HepG2 (cell line): Measurements from ENCODE around the gene GCN1. TPM values are rescaled to one million over a fixed set of nuclear protein-coding genes. Genes with fewer than 3 reads are reported as not detected.

Source experiments
- ATAC-seq: fragments of 200-7000 bp; cut with Tn5 transposase; 3 replicates; pipeline ENCODE4 v1.9.1; 2020; ENCODE audit warnings: mild to moderate bottlenecking, moderate library complexity
- BruUV-seq: library from RNA; stranded (reverse); fragments of 400-500 nt; replicated peaks from 2 replicates; lab custom pipeline; 2021; lab: Mats Ljungman, UMichigan
- CTCF ChIA-PET: fragments of 300-600 bp; formaldehyde crosslinking; extraction: SDS; loops from one replicate; lab custom pipeline; 2021; ENCODE audit warnings: low total read pairs, inconsistent platforms, low intra/inter-chr PET ratio; lab: Yijun Ruan, JAX
- POLR2A ChIA-PET: fragments of 350-600 bp; sonication (Branson Sonifier 250); formaldehyde crosslinking; loops from one replicate; lab custom pipeline; 2020; ENCODE audit warnings: antibody characterized with exemption, inconsistent platforms; lab: Yijun Ruan, JAX
- DNase-seq: peaks from one replicate; pipeline ENCODE4 v3.0.0-alpha.2; 2015; ENCODE audit warnings: low spot score
- FAIRE-seq: peaks from 3 replicates; lab custom pipeline; 2011; peaks lifted over from hg19 to GRCh38; lab: Jason Lieb, UNC
- H2AFZ ChIP-seq: one replicate; pipeline ENCODE4 v1.6.1; 2011; ENCODE audit warnings: low read length, inconsistent platforms
- H3K27ac ChIP-seq: fragments of 300-600 bp; 3 replicates; pipeline ENCODE4 v1.8.0; 2011; ENCODE audit warnings: mixed run types, mild to moderate bottlenecking, mixed read lengths, low read length, inconsistent platforms; ENCODE audit not compliant: insufficient read depth; ENCODE audit errors: extremely low read length
- H3K27me3 ChIP-seq, 2 experiments: fragments of 200-600 bp in 1 of 2; 2 replicates in 1 of 2; 3 replicates in 1 of 2; pipeline versions ENCODE4 v1.6.0 to v1.8.0; 2011; ENCODE audit warnings: low read length in 2 of 2, mild to moderate bottlenecking in 2 of 2, moderate library complexity in 2 of 2, inconsistent platforms in 1 of 2; ENCODE audit not compliant: insufficient read depth in 2 of 2, control insufficient read depth in 1 of 2
- H3K36me3 ChIP-seq, 2 experiments: fragments of 200-600 bp in 1 of 2; replicated peaks in 1 of 2; 2 replicates in 1 of 2; 3 replicates in 1 of 2; pipeline versions ENCODE4 v1.5.1 to v1.8.0; 2011; ENCODE audit warnings: low read length in 2 of 2, inconsistent platforms in 1 of 2; ENCODE audit not compliant: insufficient read depth in 2 of 2, control insufficient read depth in 1 of 2
- H3K4me1 ChIP-seq: 2 replicates; pipeline ENCODE4 v1.5.1; 2012; ENCODE audit warnings: low read length, inconsistent platforms; ENCODE audit not compliant: insufficient read depth
- H3K4me2 ChIP-seq: 2 replicates; pipeline ENCODE4 v1.6.0; 2011; ENCODE audit warnings: low read depth, low read length, inconsistent platforms
- H3K4me3 ChIP-seq, 3 experiments: fragments of 200-600 bp in 1 of 3; sonication (generic), shearing (Covaris generic) in 1 of 3; replicated peaks in 1 of 3; 2 replicates each; pipeline ENCODE4 v1.5.1; 2011 to 2016; ENCODE audit warnings: low read length in 3 of 3, inconsistent platforms in 2 of 3, low read depth in 2 of 3, mild to moderate bottlenecking in 2 of 3, control low read depth in 1 of 3, mixed read lengths in 1 of 3; ENCODE audit not compliant: insufficient read depth in 1 of 3
- H3K79me2 ChIP-seq: one replicate; pipeline ENCODE4 v1.6.1; 2011; ENCODE audit warnings: low read length, inconsistent platforms; ENCODE audit not compliant: insufficient read depth
- H3K9ac ChIP-seq: 2 replicates; pipeline ENCODE4 v1.6.0; 2011; ENCODE audit warnings: mild to moderate bottlenecking, low read depth, low read length, inconsistent platforms; ENCODE audit not compliant: insufficient read depth
- H3K9me3 ChIP-seq: 2 replicates; pipeline ENCODE4 v1.5.1; 2012; ENCODE audit warnings: mild to moderate bottlenecking, low read length
- H4K20me1 ChIP-seq: 2 replicates; pipeline ENCODE4 v1.6.0; 2011; ENCODE audit warnings: inconsistent platforms, mild to moderate bottlenecking, low read length, moderate library complexity; ENCODE audit not compliant: insufficient read depth
- ATF7 ChIP-seq, 2 experiments: fragments of 450-650 bp in 1 of 2; sonication (generic) in 1 of 2; formaldehyde crosslinking in 1 of 2; IDR thresholded peaks; 2 replicates each; pipeline versions ENCODE4 v1.4.0 to v1.6.1; 2016 to 2020; ENCODE audit warnings: antibody characterized with exemption in 1 of 2, mild to moderate bottlenecking in 1 of 2, missing genetic modification reagents in 1 of 2
- CBX2 ChIP-seq, 2 experiments: fragments of 200-600 bp in 1 of 2; sonication (generic); formaldehyde crosslinking in 1 of 2; IDR thresholded peaks; 2 replicates each; pipeline versions ENCODE4 v1.7.0 to v1.8.1; 2018 to 2022; ENCODE audit warnings: low read depth in 2 of 2, low read length in 1 of 2, mild to moderate bottlenecking in 1 of 2, missing genetic modification reagents in 1 of 2
- ELF4 ChIP-seq: sonication (generic); formaldehyde crosslinking; IDR thresholded peaks from 2 replicates; pipeline ENCODE4 v1.5.0; 2020; ENCODE audit warnings: missing genetic modification reagents, mild to moderate bottlenecking, moderate library complexity, borderline replicate concordance
- GPN1 ChIP-seq: sonication (generic); formaldehyde crosslinking; IDR thresholded peaks from 2 replicates; pipeline ENCODE4 v1.5.1; 2020; ENCODE audit warnings: missing genetic modification reagents, borderline replicate concordance
- HNRNPH1 ChIP-seq: fragments of 200-400 bp; formaldehyde crosslinking; optimal IDR thresholded peaks from 2 replicates; pipeline ENCODE3; 2017; ENCODE audit warnings: mild to moderate bottlenecking, low read depth, low read length
- JUNB ChIP-seq: sonication (generic); formaldehyde crosslinking; IDR thresholded peaks from 2 replicates; pipeline ENCODE4 v1.8.0; 2022; ENCODE audit warnings: missing genetic modification reagents, mild to moderate bottlenecking, borderline replicate concordance
- MBD4 ChIP-seq: IDR thresholded peaks from 2 replicates; pipeline ENCODE4 v1.6.1; 2012; ENCODE audit warnings: low read length, inconsistent platforms, borderline replicate concordance
- NAIF1 ChIP-seq: sonication (generic); formaldehyde crosslinking; IDR thresholded peaks from 2 replicates; pipeline ENCODE4 v1.5.0; 2020; ENCODE audit warnings: mild to moderate bottlenecking, missing genetic modification reagents, borderline replicate concordance
- PAWR ChIP-seq: sonication (generic); formaldehyde crosslinking; IDR thresholded peaks from 2 replicates; pipeline ENCODE4 v1.4.0; 2020; ENCODE audit warnings: missing genetic modification reagents, mild to moderate bottlenecking, borderline replicate concordance
- RARA ChIP-seq: IDR thresholded peaks from 2 replicates; pipeline ENCODE4 v1.6.1; 2016; ENCODE audit warnings: missing genetic modification reagents, missing compliant biosample characterization
- WIZ ChIP-seq: sonication (generic); formaldehyde crosslinking; IDR thresholded peaks from 2 replicates; pipeline ENCODE4 v1.5.1; 2020; ENCODE audit warnings: mild to moderate bottlenecking, missing genetic modification reagents
- XBP1 ChIP-seq: sonication (generic); formaldehyde crosslinking; IDR thresholded peaks from 2 replicates; pipeline ENCODE4 v1.5.0; 2020; ENCODE audit warnings: missing genetic modification reagents
- ZNF224 ChIP-seq: sonication (generic); formaldehyde crosslinking; IDR thresholded peaks from 2 replicates; pipeline ENCODE4 v1.5.0; 2020; ENCODE audit warnings: mild to moderate bottlenecking, missing genetic modification reagents
- ZNF556 ChIP-seq: sonication (generic); formaldehyde crosslinking; IDR thresholded peaks from 2 replicates; pipeline ENCODE4 v1.4.0; 2020; ENCODE audit warnings: mild to moderate bottlenecking, missing genetic modification reagents, borderline replicate concordance
- ZNF660 ChIP-seq: sonication (generic); formaldehyde crosslinking; IDR thresholded peaks from 2 replicates; pipeline ENCODE4 v1.5.1; 2020; ENCODE audit warnings: mild to moderate bottlenecking, low read depth, missing genetic modification reagents, borderline replicate concordance
- ZSCAN12 ChIP-seq: sonication (generic); formaldehyde crosslinking; IDR thresholded peaks from 2 replicates; pipeline ENCODE4 v1.9.0; 2021; ENCODE audit warnings: mild to moderate bottlenecking, missing genetic modification reagents
- ZSCAN20 ChIP-seq: sonication (generic); formaldehyde crosslinking; IDR thresholded peaks from 2 replicates; pipeline ENCODE4 v1.4.0; 2020; ENCODE audit warnings: missing genetic modification reagents, mild to moderate bottlenecking, borderline replicate concordance
- WGBS: methylation state at CpG from one replicate; pipeline ENCODE4 v1.1.6; 2017; ENCODE audit warnings: low lambda C conversion rate; 5-methylcytosine and 5-hydroxymethylcytosine counted together
- in situ Hi-C: cut with HindIII; loops from 2 replicates; pipeline ENCODE4 v1.10.0; 2017; ENCODE audit warnings: low pct_unique_long_range_greater_than_20kb; ENCODE audit not compliant: extremely low pct_ligation_motif_present
- intact Hi-C: fragments of 100-400 bp; cut with micrococcal nuclease; formaldehyde crosslinking; loops from one replicate; pipeline ENCODE4 v1.10.0; 2022; ENCODE audit not compliant: unreplicated experiment
- polyA plus RNA-seq, 8 experiments: library from polyadenylated mRNA; depleted of rRNA in 3 of 8; stranded (reverse) in 7 of 8; unstranded in 1 of 8; fragments of >200 nt; fragmentation: Illumina TruSeq in 4 of 8; extraction: Trizol in 4 of 8; gene quantifications; 2 replicates each; pipeline versions ENCODE4 v1.2.1 to v1.2.3, GENCODE V29; 2011 to 2016; ENCODE audit warnings: low read depth in 4 of 8, missing spikeins in 1 of 8, mixed read lengths in 1 of 8; ENCODE audit not compliant: insufficient read depth in 1 of 8
- total RNA-seq, 5 experiments: library from RNA; depleted of rRNA; stranded (reverse); fragments of >200 nt; fragmentation: Illumina TruSeq; extraction: Trizol; gene quantifications; 2 replicates each; pipeline ENCODE4 v1.2.3, GENCODE V29; 2016; ENCODE audit warnings: low read depth in 1 of 5
- TF ChIP-seq, protein P1 (sequence below): sonication (generic); formaldehyde crosslinking; IDR thresholded peaks from 2 replicates; pipeline ENCODE4 v1.4.0; 2020; ENCODE audit warnings: mild to moderate bottlenecking, missing genetic modification reagents
- TF ChIP-seq, protein P2 (sequence below): sonication (generic); formaldehyde crosslinking; IDR thresholded peaks from 2 replicates; pipeline ENCODE4 v1.8.0; 2022; ENCODE audit warnings: mild to moderate bottlenecking, missing genetic modification reagents, moderate library complexity
- TF ChIP-seq, protein P3 (sequence below): IDR thresholded peaks from 2 replicates; pipeline ENCODE4 v1.6.1; 2016; ENCODE audit warnings: control low read depth

GCN1 gene
- total and polyA plus RNA-seq, 2 of the 13 experiments (the other 11 are each of a cell fraction or from before 2014, with no cell fraction given): 58.2 to 83.0 TPM

DNA sequence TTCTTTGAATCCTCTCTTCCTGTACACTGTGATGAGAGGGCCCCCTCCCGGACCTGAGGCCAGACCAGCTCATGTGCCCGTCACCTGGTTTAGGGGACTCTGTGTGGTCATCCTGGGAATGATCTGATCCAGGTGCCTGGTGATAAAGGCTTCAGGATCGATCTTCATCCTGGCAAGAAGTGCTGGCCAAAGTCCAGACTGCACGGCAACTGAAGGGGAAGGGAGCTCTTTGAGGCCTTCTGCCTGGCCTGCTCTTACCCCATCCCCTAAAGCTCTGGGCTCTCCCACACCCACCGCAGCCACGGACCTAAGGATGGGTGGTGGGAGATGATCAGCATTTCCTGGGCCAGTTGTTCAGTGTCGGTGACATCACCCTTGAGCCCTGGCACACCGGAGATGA lies 31.8 kb downstream of the GCN1 start:
- Histone ChIP-seq H4K20me1 (no peaks in the 10 kb centered on the region), H2AFZ (no peak overlapping the region), H3K4me1 (peaks cover 9% of the 10 kb centered on the region; the same call in 1 of the 2 replicates), H3K36me3 (peaks cover 54 to 72% of the 10 kb centered on the region in 2 experiments), H3K4me3 (no peak overlapping the region), H3K79me2 (no peaks in the 10 kb centered on the region), H3K9me3 (no peaks in the 10 kb centered on the region), H3K4me2 (no peak overlapping the region), H3K9ac (no peak overlapping the region), H3K27ac (no peak overlapping the region), H3K27me3 (no peaks in the 10 kb centered on the region)
- FAIRE-seq (no peak), DNase-seq (no peak), ATAC-seq (no peak)
- in situ Hi-C loops: no loop called here
- WGBS: 96% methylated on average over 5 of the region's 8 CpGs
- POLR2A ChIA-PET: interaction anchor here (1.3 kb wide), 1 partner anchor 9 kb away, joined by 3 read pairs; no protein-coding TSS in a partner anchor
- intact Hi-C loops: no loop called here
- BruUV-seq: no TSS peak
- no peak for TF ChIP-seq HNRNPH1
- TF ChIP-seq, protein P1, sequence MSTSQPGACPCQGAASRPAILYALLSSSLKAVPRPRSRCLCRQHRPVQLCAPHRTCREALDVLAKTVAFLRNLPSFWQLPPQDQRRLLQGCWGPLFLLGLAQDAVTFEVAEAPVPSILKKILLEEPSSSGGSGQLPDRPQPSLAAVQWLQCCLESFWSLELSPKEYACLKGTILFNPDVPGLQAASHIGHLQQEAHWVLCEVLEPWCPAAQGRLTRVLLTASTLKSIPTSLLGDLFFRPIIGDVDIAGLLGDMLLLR (CRISPR knock-in tag): no peak
- TF ChIP-seq MBD4: no peak
- TF ChIP-seq ZSCAN12 (CRISPR knock-in tag): no peak
- no peak for TF ChIP-seq ATF7 (IDR thresholded peaks at IDR 0.05)
- no peak for TF ChIP-seq ATF7 (CRISPR knock-in tag; IDR thresholded peaks at IDR 0.05)
- TF ChIP-seq JUNB (CRISPR knock-in tag): no peak
- no peak for TF ChIP-seq PAWR (CRISPR knock-in tag)
- TF ChIP-seq XBP1 (CRISPR knock-in tag): no peak
- TF ChIP-seq NAIF1 (CRISPR knock-in tag): no peak
- no peak for TF ChIP-seq RARA
- TF ChIP-seq CBX2 (IDR thresholded peaks at IDR 0.05; ENCODE audit: low read depth, low read length): no peak
- TF ChIP-seq CBX2 (CRISPR knock-in tag; IDR thresholded peaks at IDR 0.05; ENCODE audit: low read depth): no peak
- TF ChIP-seq ZNF224 (CRISPR knock-in tag): no peak
- TF ChIP-seq ELF4 (CRISPR knock-in tag): no peak
- no peak for TF ChIP-seq ZNF556 (CRISPR knock-in tag)
- TF ChIP-seq WIZ (CRISPR knock-in tag): no peak
- TF ChIP-seq GPN1 (CRISPR knock-in tag): no peak
- no peak for TF ChIP-seq ZSCAN20 (CRISPR knock-in tag)
- no peak for TF ChIP-seq ZNF660
- TF ChIP-seq, protein P2, sequence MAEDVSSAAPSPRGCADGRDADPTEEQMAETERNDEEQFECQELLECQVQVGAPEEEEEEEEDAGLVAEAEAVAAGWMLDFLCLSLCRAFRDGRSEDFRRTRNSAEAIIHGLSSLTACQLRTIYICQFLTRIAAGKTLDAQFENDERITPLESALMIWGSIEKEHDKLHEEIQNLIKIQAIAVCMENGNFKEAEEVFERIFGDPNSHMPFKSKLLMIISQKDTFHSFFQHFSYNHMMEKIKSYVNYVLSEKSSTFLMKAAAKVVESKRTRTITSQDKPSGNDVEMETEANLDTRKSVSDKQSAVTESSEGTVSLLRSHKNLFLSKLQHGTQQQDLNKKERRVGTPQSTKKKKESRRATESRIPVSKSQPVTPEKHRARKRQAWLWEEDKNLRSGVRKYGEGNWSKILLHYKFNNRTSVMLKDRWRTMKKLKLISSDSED (CRISPR knock-in tag): no peak
- TF ChIP-seq, protein P3, sequence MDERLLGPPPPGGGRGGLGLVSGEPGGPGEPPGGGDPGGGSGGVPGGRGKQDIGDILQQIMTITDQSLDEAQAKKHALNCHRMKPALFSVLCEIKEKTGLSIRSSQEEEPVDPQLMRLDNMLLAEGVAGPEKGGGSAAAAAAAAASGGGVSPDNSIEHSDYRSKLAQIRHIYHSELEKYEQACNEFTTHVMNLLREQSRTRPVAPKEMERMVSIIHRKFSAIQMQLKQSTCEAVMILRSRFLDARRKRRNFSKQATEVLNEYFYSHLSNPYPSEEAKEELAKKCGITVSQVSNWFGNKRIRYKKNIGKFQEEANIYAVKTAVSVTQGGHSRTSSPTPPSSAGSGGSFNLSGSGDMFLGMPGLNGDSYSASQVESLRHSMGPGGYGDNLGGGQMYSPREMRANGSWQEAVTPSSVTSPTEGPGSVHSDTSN (CRISPR knock-in tag): no peak
- CTCF ChIA-PET: no interaction called here
